ENCODE results near the gene DHH. TPM values are rescaled to one million over a fixed set of nuclear protein-coding genes. Genes with fewer than 3 reads are reported as not detected.

The DHH gene
- total and polyA plus RNA-seq, 9 of the 15 experiments (the other 6 are each of a cell fraction or from before 2014, with no cell fraction given): 0.07 to 2.6 (median 0.54) TPM

GRCh38 chr12:49089821-49090773 lies 4.5 kb downstream of the DHH start (continued):
- TF ChIP-seq CEBPZ (IDR thresholded peaks at IDR 0.05; ENCODE audit: borderline replicate concordance, low read depth, low read length) (no peak), ETV6 (IDR thresholded peaks at IDR 0.05; ENCODE audit: borderline replicate concordance in 1 of 2, low read depth in 2 of 2, low read length in 1 of 2) (peak; percentile 92 to 97), ETV6 (CRISPR knock-in tag; IDR thresholded peaks at IDR 0.05; ENCODE audit: borderline replicate concordance) (no peak), CTCF (IDR thresholded peaks at IDR 0.05 in 2 of 3, conservative IDR thresholded peaks at IDR 0.05 in 1 of 3; ENCODE audit: insufficient read depth in 2 of 3, low read depth in 1 of 3, low read length in 3 of 3) (peak in 2 of 3 experiments; percentile 32 to 39; a peak in 2 of 6 replicates), EP400 (IDR thresholded peaks at IDR 0.05) (no peak; the same call in 1 of the 2 replicates), FOXK2 (conservative IDR thresholded peaks at IDR 0.05 in 1 of 2, IDR thresholded peaks at IDR 0.05 in 1 of 2; ENCODE audit: low read depth in 2 of 2) (0 out of 4 replicates have a peak, but pooled peaks of 1 of the 2 experiments have one; percentile 36), ZBTB1 (CRISPR knock-in tag; IDR thresholded peaks at IDR 0.05; ENCODE audit: borderline replicate concordance, low read depth) (peak; percentile 97), PHF20 (IDR thresholded peaks at IDR 0.05; ENCODE audit: partially characterized antibody) (peak; percentile 25), MLX (CRISPR knock-in tag; conservative IDR thresholded peaks at IDR 0.05) (no peak), BHLHE40 (IDR thresholded peaks at IDR 0.05; ENCODE audit: low read length) (peak; percentile 41), NONO (IDR thresholded peaks at IDR 0.05; ENCODE audit: low read depth in 2 of 2, low read length in 1 of 2) (0 out of 4 replicates have a peak, but pooled peaks of 1 of the 2 experiments have one; percentile 20), AFF1 (IDR thresholded peaks at IDR 0.05; ENCODE audit: low read depth in 1 of 2, partially characterized antibody in 2 of 2) (no peak)
